ENCODE measurements around the gene A1BG.

GRCh38 chr19:58304255-58304654 lies 49.0 kb downstream of the A1BG start:
- TF ChIP-seq, protein P1, sequence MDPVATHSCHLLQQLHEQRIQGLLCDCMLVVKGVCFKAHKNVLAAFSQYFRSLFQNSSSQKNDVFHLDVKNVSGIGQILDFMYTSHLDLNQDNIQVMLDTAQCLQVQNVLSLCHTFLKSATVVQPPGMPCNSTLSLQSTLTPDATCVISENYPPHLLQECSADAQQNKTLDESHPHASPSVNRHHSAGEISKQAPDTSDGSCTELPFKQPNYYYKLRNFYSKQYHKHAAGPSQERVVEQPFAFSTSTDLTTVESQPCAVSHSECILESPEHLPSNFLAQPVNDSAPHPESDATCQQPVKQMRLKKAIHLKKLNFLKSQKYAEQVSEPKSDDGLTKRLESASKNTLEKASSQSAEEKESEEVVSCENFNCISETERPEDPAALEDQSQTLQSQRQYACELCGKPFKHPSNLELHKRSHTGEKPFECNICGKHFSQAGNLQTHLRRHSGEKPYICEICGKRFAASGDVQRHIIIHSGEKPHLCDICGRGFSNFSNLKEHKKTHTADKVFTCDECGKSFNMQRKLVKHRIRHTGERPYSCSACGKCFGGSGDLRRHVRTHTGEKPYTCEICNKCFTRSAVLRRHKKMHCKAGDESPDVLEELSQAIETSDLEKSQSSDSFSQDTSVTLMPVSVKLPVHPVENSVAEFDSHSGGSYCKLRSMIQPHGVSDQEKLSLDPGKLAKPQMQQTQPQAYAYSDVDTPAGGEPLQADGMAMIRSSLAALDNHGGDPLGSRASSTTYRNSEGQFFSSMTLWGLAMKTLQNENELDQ (tag by site-specific recombination; IDR thresholded peaks at IDR 0.05; ENCODE audit: low read depth): no peak
- TF ChIP-seq CTCF (tag by site-specific recombination; IDR thresholded peaks at IDR 0.05): no peak
- no peak for TF ChIP-seq ZNF658 (tag by site-specific recombination; IDR thresholded peaks at IDR 0.05)
- no peak for TF ChIP-seq ZSCAN16 (tag by site-specific recombination; IDR thresholded peaks at IDR 0.05)
- no peak for TF ChIP-seq KLF10 (tag by site-specific recombination; IDR thresholded peaks at IDR 0.05)
- TF ChIP-seq, protein P2, sequence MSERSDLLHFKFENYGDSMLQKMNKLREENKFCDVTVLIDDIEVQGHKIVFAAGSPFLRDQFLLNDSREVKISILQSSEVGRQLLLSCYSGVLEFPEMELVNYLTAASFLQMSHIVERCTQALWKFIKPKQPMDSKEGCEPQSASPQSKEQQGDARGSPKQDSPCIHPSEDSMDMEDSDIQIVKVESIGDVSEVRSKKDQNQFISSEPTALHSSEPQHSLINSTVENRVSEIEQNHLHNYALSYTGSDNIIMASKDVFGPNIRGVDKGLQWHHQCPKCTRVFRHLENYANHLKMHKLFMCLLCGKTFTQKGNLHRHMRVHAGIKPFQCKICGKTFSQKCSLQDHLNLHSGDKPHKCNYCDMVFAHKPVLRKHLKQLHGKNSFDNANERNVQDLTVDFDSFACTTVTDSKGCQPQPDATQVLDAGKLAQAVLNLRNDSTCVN (tag by site-specific recombination; optimal IDR thresholded peaks at IDR 0.05): no peak
- TF ChIP-seq ZNF513 (tag by site-specific recombination; IDR thresholded peaks at IDR 0.05): no peak
- TF ChIP-seq ZBTB17 (tag by site-specific recombination; IDR thresholded peaks at IDR 0.05): no peak
- TF ChIP-seq ZNF558 (tag by site-specific recombination; IDR thresholded peaks at IDR 0.05): no peak

Data from HEK293 (cell line).